K562 (cell line): Measurements from ENCODE around the gene SUB1. TPM values are rescaled to one million over a fixed set of nuclear protein-coding genes. Genes with fewer than 3 reads are reported as not detected.

Source experiments
- ATAC-seq: fragments of 200-7000 bp; cut with Tn5 transposase; 3 replicates; pipeline ENCODE4 v1.9.1; 2020; ENCODE audit warnings: moderate library complexity
- BruUV-seq: library from RNA; stranded (reverse); fragments of 400-500 nt; replicated peaks from 2 replicates; lab custom pipeline; 2021; lab: Mats Ljungman, UMichigan
- CTCF ChIA-PET: fragments of 300-600 bp; formaldehyde crosslinking; extraction: SDS; loops from one replicate; lab custom pipeline; 2021; ENCODE audit warnings: low intra/inter-chr PET ratio; lab: Yijun Ruan, JAX
- POLR2A ChIA-PET: fragments of 300-600, 350-650 bp; sonication (Branson Sonifier 250); formaldehyde crosslinking; extraction: SDS; loops from one replicate; lab custom pipeline; 2021; ENCODE audit warnings: antibody characterized with exemption, inconsistent platforms; lab: Yijun Ruan, JAX
- DNase-seq, 4 experiments: peaks; one replicate each; pipeline versions ENCODE4 v3.0.0 to v3.0.0-alpha.2; 2011 to 2018; ENCODE audit warnings: low spot score in 3 of 4, mixed read lengths in 3 of 4; ENCODE audit errors: extremely low read depth in 1 of 4
- FAIRE-seq: peaks from 2 replicates; lab custom pipeline; 2011; peaks lifted over from hg19 to GRCh38; lab: Jason Lieb, UNC
- H2AFZ ChIP-seq: 2 replicates; pipeline ENCODE4 v1.6.0; 2011; ENCODE audit warnings: low read depth, low read length, control low read depth, inconsistent platforms
- H3K27ac ChIP-seq: fragments of 200-600 bp; 3 replicates; pipeline ENCODE4 v1.8.0; 2011; ENCODE audit warnings: low read depth, mild to moderate bottlenecking, control low read depth, inconsistent platforms, low read length, moderate library complexity, mixed read lengths; ENCODE audit errors: extremely low read depth
- H3K27me3 ChIP-seq, 2 experiments: fragments of 300-600 bp in 1 of 2; 2 replicates in 1 of 2; 3 replicates in 1 of 2; pipeline versions ENCODE4 v1.6.0 to v1.8.0; 2011; ENCODE audit warnings: inconsistent platforms in 2 of 2, low read length in 2 of 2, mild to moderate bottlenecking in 1 of 2, mixed read lengths in 1 of 2, moderate library complexity in 1 of 2; ENCODE audit not compliant: control insufficient read depth in 2 of 2, insufficient read depth in 2 of 2
- H3K36me3 ChIP-seq: fragments of 300-600 bp; 3 replicates; pipeline ENCODE4 v1.8.0; 2011; ENCODE audit warnings: mild to moderate bottlenecking, low read length, inconsistent platforms; ENCODE audit not compliant: control insufficient read depth, insufficient read depth
- H3K4me1 ChIP-seq, 2 experiments: fragments of 200-600 bp in 1 of 2; replicated peaks in 1 of 2; 2 replicates in 1 of 2; 3 replicates in 1 of 2; pipeline versions ENCODE4 v1.5.1 to v1.8.0; 2011; ENCODE audit warnings: inconsistent platforms in 2 of 2, low read length in 2 of 2, mild to moderate bottlenecking in 1 of 2, mixed read lengths in 1 of 2, moderate library complexity in 1 of 2; ENCODE audit not compliant: control insufficient read depth in 2 of 2, insufficient read depth in 2 of 2
- H3K4me2 ChIP-seq: 2 replicates; pipeline ENCODE4 v1.6.1; 2011; ENCODE audit warnings: low read length, control low read depth, inconsistent platforms, mixed read lengths; ENCODE audit not compliant: insufficient read depth
- H3K4me3 ChIP-seq: fragments of 200-600 bp; sonication (generic), shearing (Covaris generic); 2 replicates; pipeline ENCODE4 v1.5.1; 2016; ENCODE audit warnings: control low read depth, inconsistent platforms
- H3K79me2 ChIP-seq: fragments of 200-600 bp; 3 replicates; pipeline ENCODE4 v1.8.0; 2011; ENCODE audit warnings: low read length, inconsistent platforms; ENCODE audit not compliant: control insufficient read depth, insufficient read depth
- H3K9ac ChIP-seq, 2 experiments: 2 replicates each; pipeline versions ENCODE4 v1.6.0 to v1.6.1; 2011; ENCODE audit warnings: low read depth in 2 of 2, low read length in 2 of 2, control low read depth in 1 of 2, inconsistent platforms in 1 of 2, mild to moderate bottlenecking in 1 of 2, mixed read lengths in 1 of 2; ENCODE audit not compliant: insufficient read depth in 1 of 2
- H3K9me1 ChIP-seq: one replicate; pipeline ENCODE4 v1.6.0; 2011; ENCODE audit warnings: inconsistent platforms, mild to moderate bottlenecking, low read length, moderate library complexity; ENCODE audit not compliant: control insufficient read depth, insufficient read depth
- H3K9me3 ChIP-seq: replicated peaks from 2 replicates; pipeline ENCODE4 v1.5.1; 2011; ENCODE audit warnings: low read depth, low read length, inconsistent platforms; ENCODE audit not compliant: control insufficient read depth, insufficient read depth
- H4K20me1 ChIP-seq: replicated peaks from 2 replicates; pipeline ENCODE4 v1.6.1; 2011; ENCODE audit warnings: low read length, inconsistent platforms, mixed read lengths; ENCODE audit not compliant: control insufficient read depth, insufficient read depth
- CHD4 ChIP-seq: fragments of 200-600 bp; sonication (generic); IDR thresholded peaks from 3 replicates; pipeline ENCODE4 v1.6.1; 2012; ENCODE audit warnings: low read depth, mild to moderate bottlenecking, mixed read lengths, low read length, inconsistent platforms; ENCODE audit not compliant: insufficient read depth, insufficient replicate concordance, poor library complexity, severe bottlenecking
- KDM2B ChIP-seq: fragments of 250-450 bp; sonication (Bioruptor Pico); IDR thresholded peaks from 2 replicates; pipeline ENCODE4 v1.8.0; 2021; ENCODE audit warnings: mild to moderate bottlenecking, moderate library complexity
- PHTF2 ChIP-seq: fragments of 250-450 bp; sonication (Bioruptor Pico); IDR thresholded peaks from 2 replicates; pipeline ENCODE4 v1.5.0; 2021; ENCODE audit warnings: mild to moderate bottlenecking
- POLR2A ChIP-seq: fragments of 450-650 bp; conservative IDR thresholded peaks from 2 replicates; pipeline ENCODE4 v1.6.1; 2016
- POLR2AphosphoS5 ChIP-seq: IDR thresholded peaks from 2 replicates; pipeline ENCODE4 v1.6.1; 2011; ENCODE audit warnings: mild to moderate bottlenecking, low read depth, low read length, moderate library complexity; ENCODE audit not compliant: control insufficient read depth, insufficient read depth
- POLR2B ChIP-seq: fragments of 450-650 bp; IDR thresholded peaks from 2 replicates; pipeline ENCODE4 v1.6.1; 2018; ENCODE audit warnings: low read depth; ENCODE audit not compliant: partially characterized antibody
- SUPT5H ChIP-seq: fragments of 450-650 bp; IDR thresholded peaks from 2 replicates; pipeline ENCODE4 v1.6.1; 2016
- YBX1 ChIP-seq: fragments of 450-650 bp; IDR thresholded peaks from 2 replicates; pipeline ENCODE4 v1.7.1; 2016; ENCODE audit warnings: mild to moderate bottlenecking
- WGBS: fragments of 100-300 bp; shearing (Covaris generic); methylation state at CpG from one replicate; pipeline ENCODE4 v1.1.6; 2016; ENCODE audit warnings: low coverage, mixed read lengths; ENCODE audit not compliant: insufficient coverage; ENCODE audit errors: missing lambda C conversion rate; 5-methylcytosine and 5-hydroxymethylcytosine counted together
- in situ Hi-C: fragments of 300-500 bp; cut with MboI; formaldehyde crosslinking; loops from 4 replicates; pipeline ENCODE4 v1.15.0; 2018; ENCODE audit warnings: inconsistent platforms, mixed read lengths
- intact Hi-C: fragments of 100-400 bp; cut with micrococcal nuclease; formaldehyde crosslinking; loops from 2 replicates; pipeline ENCODE4 v1.14.2; 2022
- polyA plus RNA-seq, 8 experiments: library from polyadenylated mRNA; depleted of rRNA in 4 of 8; stranded (reverse) in 5 of 8; unstranded in 3 of 8; fragments of >200 nt; fragmentation: Nextera tagmentation in 2 of 8; fragmentation: Illumina TruSeq in 1 of 8; extraction: Ambion mirVana in 2 of 8; extraction: Trizol in 1 of 8; gene quantifications; 2 replicates each; pipeline versions ENCODE4 v1.2.1 to v1.2.3, GENCODE V29; 2011 to 2014; ENCODE audit warnings: inconsistent platforms in 1 of 8, missing spikeins in 1 of 8
- total RNA-seq, 7 experiments: library from RNA; depleted of rRNA in 6 of 7; stranded (reverse); fragments of >200 nt in 6 of 7; fragmentation: Illumina TruSeq in 2 of 7; extraction: Trizol in 2 of 7; gene quantifications; 2 replicates each; pipeline versions ENCODE4 v1.2.1 to v1.2.3, GENCODE V29; 2011 to 2021; ENCODE audit warnings: low replicate concordance in 1 of 7
- TF ChIP-seq, protein P1 (sequence below): sonication (generic); formaldehyde crosslinking; IDR thresholded peaks from 2 replicates; pipeline ENCODE4 v1.8.1; 2023; ENCODE audit warnings: mild to moderate bottlenecking, missing genetic modification reagents

Gene SUB1
- total and polyA plus RNA-seq, 9 of the 15 experiments (the other 6 are each of a cell fraction or from before 2014, with no cell fraction given) = 336 to 1,031 (median 700) TPM

DNA sequence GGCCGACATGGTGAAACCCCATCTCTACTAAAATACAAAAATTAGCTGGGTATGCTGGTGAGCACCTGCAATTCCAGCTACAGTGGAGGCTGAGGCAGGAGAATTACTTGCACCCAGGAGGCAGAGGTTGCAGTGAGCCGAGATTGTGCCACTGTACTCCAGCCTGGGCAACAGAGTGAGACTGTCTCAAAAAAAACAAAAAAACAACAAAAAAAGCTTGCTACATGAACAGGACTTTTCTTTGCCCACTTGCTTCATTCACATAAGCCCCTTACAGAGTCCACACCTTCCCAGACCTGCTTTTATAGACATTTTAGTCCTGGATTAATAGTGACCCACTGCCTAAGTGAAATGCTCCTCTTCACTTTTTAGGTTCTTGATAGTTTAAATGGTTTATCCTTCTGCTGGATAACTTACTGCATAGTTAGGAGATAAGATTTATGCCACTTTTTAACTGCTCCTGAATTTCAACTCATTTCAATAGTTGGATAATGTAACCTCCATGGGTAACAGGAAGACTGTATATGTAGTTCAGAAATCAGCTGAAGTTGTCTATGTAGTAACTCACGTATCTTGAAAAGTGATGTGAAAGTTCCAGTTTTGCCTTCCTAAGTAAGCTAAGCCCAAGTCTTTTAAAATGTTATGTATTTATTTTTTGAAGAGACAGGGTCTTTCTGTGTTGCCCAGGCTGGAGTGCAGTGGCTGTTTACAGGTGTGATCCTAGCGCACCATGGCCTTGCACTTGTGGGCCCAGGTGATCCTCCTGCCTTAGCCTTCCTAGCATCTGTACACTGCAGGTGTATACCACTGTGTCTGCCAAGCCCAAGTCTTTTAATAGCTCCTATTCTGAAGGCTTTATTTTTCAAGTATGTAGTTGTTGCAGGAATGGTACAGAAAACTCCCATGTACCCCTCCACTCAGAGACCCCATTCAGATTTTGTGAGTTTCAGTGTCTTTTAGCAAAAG is 19.7 kb downstream of the SUB1 start:
- H3K4me2 ChIP-seq = no peak overlapping the region
- H4K20me1 ChIP-seq = no peaks in the 10 kb centered on the region
- H3K9me1 ChIP-seq = no peaks in the 10 kb centered on the region
- H3K4me1 ChIP-seq = no peaks in the 10 kb centered on the region
- no peaks in the 10 kb centered on the region for H3K9me3 ChIP-seq
- ChIA-PET CTCF (no interaction called here), POLR2A (interaction anchor here (0.8 to 1.3 kb wide), 2 partner anchors 15 to 110 kb away, joined by 3 read pairs; no protein-coding TSS in a partner anchor)
- H3K4me3 ChIP-seq = no peak overlapping the region
- no peak overlapping the region for H2AFZ ChIP-seq
- 100% methylated on average over 3 of the region's 4 CpGs for WGBS
- no peaks in the 10 kb centered on the region for H3K27me3 ChIP-seq
- in situ Hi-C loops (loop anchor here (25.0 kb wide), 1 partner anchor 1018 kb away; no protein-coding TSS in a partner anchor), intact Hi-C loops (no loop called here)
- H3K27ac ChIP-seq = no peak overlapping the region
- peaks cover 57% of the 10 kb centered on the region for H3K36me3 ChIP-seq
- H3K79me2 ChIP-seq = peaks cover 4% of the 10 kb centered on the region; the same call in 1 of the 3 replicates
- TF ChIP-seq POLR2B (peak; percentile 23), POLR2A (peak; percentile 59), PHTF2 (CRISPR knock-in tag) (no peak), CHD4 (no peak), SUPT5H (peak; percentile 62), POLR2AphosphoS5 (no peak), KDM2B (no peak), YBX1 (no peak)
- TF ChIP-seq, protein P1, sequence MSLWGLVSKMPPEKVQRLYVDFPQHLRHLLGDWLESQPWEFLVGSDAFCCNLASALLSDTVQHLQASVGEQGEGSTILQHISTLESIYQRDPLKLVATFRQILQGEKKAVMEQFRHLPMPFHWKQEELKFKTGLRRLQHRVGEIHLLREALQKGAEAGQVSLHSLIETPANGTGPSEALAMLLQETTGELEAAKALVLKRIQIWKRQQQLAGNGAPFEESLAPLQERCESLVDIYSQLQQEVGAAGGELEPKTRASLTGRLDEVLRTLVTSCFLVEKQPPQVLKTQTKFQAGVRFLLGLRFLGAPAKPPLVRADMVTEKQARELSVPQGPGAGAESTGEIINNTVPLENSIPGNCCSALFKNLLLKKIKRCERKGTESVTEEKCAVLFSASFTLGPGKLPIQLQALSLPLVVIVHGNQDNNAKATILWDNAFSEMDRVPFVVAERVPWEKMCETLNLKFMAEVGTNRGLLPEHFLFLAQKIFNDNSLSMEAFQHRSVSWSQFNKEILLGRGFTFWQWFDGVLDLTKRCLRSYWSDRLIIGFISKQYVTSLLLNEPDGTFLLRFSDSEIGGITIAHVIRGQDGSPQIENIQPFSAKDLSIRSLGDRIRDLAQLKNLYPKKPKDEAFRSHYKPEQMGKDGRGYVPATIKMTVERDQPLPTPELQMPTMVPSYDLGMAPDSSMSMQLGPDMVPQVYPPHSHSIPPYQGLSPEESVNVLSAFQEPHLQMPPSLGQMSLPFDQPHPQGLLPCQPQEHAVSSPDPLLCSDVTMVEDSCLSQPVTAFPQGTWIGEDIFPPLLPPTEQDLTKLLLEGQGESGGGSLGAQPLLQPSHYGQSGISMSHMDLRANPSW = no peak
- ATAC-seq = peak; percentile 59
- no peak for FAIRE-seq
- no TSS peak for BruUV-seq
- H3K9ac ChIP-seq = no peak overlapping the region
- no peak for DNase-seq
